Measurements from ENCODE around the gene A4GALT.

DNA sequence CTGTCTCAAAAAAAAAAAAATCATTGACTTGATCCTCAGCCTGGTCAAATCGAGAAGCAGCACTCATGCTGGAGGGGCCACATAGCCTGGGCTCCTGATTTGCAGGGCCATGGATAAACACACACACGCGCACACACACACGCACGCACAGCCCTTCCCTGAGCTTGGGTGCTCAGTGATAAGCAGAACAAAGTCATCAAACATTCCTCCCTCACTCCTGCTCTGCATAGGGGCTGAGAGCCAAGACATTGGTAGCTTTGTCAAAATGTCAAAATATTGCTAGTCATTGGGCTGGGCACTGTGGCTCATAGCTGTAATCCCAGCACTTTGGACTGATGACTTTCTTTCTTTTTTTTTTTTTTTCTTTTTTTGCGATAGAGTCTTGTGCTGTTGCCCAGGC lies 34.0 kb upstream of the A4GALT start:
- TF ChIP-seq, protein P1, sequence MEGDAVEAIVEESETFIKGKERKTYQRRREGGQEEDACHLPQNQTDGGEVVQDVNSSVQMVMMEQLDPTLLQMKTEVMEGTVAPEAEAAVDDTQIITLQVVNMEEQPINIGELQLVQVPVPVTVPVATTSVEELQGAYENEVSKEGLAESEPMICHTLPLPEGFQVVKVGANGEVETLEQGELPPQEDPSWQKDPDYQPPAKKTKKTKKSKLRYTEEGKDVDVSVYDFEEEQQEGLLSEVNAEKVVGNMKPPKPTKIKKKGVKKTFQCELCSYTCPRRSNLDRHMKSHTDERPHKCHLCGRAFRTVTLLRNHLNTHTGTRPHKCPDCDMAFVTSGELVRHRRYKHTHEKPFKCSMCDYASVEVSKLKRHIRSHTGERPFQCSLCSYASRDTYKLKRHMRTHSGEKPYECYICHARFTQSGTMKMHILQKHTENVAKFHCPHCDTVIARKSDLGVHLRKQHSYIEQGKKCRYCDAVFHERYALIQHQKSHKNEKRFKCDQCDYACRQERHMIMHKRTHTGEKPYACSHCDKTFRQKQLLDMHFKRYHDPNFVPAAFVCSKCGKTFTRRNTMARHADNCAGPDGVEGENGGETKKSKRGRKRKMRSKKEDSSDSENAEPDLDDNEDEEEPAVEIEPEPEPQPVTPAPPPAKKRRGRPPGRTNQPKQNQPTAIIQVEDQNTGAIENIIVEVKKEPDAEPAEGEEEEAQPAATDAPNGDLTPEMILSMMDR (IDR thresholded peaks at IDR 0.05), result no peak
- no peak for TF ChIP-seq POLR2A (IDR thresholded peaks at IDR 0.05)
